Measurements from ENCODE around the gene CRAT.
A peak's percentile ranks its signal among the peaks of the same experiment; 100 is the strongest.

The CRAT gene

GRCh38 chr9:129110740-129111527 is at the start of gene CRAT, which contains the start of gene PTPA:
Gene CRAT (minus strand): TSS chr9:129110793. CDS start chr9:129110509, 284 bp downstream.
Gene PTPA (plus strand): TSS chr9:129111415. CDS start chr9:129111601, 186 bp downstream.
- peak; percentile 95 to 96 for DNase-seq

GRCh38 chr9:129156163-129156562 is 45.6 kb upstream of the CRAT start:
- no peak for DNase-seq

GRCh38 chr9:129154866-129155477 is 44.4 kb upstream of the CRAT start:
- DNase-seq = no peak

- no peak for DNase-seq
These were observed 40.9 kb upstream of the CRAT start for GRCh38 chr9:129151469-129151868.

DNA sequence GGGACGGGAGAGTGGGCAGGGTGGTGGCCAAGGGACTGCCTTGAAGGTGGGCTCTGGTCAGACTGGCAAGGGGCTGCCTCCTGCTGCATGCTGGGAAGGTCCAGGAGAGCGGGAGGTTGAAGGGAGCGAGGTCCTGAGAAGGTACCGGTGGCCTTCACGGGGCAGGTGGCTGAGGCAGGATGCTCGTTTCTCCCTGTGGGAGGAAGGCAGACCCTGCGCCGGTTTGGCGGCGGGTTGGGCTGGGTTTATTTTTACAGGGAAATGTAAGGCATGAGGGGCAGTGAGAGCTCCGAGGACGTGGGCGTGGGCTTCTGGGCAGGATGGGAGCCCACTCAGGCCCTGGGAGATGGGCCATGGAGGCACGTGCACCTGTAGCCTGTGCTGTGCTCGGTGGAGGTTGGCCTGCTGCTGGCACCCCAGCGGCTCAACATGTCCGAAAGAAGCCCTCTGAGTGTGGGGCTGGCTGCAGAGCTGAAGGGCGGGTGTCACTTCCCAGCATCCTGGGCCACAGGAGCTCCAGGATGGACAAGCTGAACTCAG is 40.1 kb upstream of the CRAT start:
- DNase-seq = no peak

- DNase-seq = no peak
These were observed 39.5 kb upstream of the CRAT start for GRCh38 chr9:129150122-129150521.

DNA sequence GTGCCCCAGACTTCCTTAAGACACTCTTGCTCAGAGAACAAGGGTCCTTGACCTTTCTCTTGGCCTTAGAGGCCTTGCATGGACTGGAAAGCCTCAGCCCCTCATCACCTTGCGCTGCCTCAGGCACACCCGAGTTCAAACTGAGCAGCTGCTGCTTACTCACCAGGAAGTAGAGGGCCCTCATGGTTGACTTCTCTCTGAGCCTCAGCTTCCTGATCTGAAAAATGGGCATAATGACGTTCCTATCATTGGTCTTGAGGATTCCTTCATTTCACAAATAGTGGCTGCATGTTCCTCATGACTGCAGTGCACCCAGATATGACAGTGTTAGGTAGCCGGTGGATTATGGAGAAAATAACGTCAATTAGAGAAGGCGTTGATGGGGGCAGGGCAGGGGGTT is 38.8 kb upstream of the CRAT start:
- no peak for DNase-seq

DNA sequence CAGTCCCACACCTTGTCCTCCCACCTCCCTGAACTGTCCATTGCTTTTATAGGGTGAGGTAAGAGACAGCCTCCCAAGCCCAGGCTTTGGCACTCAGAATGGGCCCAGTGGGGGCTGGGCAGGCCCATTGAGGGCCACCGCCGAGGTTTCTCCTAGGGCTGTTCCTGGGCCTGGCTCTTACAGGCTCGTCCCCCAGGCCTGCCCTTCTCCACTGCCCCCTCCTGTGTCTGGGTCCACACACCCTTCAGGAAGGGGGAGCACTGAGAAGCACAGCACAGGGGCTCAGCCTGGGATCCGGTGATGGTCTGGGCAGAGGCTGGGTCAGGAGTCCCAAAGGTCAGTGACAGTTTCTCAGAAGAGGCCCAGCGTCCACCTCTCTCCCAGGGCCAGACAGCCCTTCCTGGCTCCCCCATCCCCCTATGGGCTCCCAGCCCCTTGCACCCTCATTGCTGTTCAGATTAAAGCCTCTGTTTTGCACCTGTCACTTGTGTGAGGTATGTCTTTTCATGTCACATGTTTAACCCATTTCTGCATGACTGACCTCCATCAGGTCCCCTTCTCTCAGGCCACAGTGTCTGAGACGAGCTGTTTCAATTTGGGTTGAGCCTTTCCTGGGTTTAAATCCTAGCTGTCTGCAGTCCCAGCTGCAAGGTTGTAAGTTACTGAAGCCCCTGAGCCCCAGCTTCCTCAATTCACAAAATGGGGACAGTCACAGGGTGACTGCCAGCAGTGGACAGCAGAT is 38.0 kb upstream of the CRAT start:
- no peak for DNase-seq

DNA sequence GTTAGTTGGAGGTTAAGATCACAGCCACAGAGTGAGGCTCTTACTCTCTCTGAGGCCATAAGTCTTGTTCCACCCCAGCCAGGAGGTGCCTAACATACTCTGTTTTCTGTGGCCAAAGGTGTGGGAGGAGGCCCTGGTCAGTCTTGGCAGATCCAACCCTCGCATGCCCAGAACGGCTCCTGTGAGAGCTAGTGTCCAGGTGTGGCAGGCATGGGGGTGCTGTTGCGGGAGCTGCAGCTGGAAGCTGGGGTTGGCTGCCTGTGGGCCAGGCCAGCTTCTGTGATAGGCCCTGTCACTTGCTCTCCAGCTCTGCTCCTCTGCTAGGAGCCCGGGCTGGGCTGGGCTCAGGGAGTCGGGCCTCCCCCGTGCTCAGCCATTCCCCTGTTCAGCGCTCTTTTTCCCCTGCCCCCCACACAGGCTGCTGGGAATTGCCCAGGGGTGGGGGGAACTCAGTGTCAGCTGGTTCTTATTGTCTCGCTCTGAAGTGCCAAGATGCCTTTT is 35.9 kb upstream of the CRAT start:
- DNase-seq = no peak

- DNase-seq = no peak
These were observed 35.3 kb upstream of the CRAT start for GRCh38 chr9:129145841-129146292.

DNA sequence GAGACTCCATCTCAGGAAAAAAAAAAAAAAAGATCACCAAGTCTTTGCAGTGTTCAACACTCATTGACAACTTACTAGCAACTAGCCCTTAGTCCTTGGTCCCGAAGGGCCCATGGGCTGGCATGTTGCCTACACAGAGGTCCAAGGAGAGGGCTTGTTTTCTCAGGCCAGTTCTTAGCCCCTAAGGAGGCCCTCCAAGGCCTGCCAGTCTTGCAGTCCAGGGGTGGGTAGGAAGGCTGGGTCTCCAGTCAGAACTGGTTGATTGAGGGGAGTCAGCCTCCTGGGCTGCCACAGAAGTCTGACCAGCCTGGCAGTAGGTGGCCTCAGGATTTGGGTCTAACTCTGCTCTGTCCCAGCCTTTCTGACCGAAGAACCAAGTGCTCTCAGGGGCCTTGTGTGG is 34.7 kb upstream of the CRAT start:
- DNase-seq = no peak

DNA sequence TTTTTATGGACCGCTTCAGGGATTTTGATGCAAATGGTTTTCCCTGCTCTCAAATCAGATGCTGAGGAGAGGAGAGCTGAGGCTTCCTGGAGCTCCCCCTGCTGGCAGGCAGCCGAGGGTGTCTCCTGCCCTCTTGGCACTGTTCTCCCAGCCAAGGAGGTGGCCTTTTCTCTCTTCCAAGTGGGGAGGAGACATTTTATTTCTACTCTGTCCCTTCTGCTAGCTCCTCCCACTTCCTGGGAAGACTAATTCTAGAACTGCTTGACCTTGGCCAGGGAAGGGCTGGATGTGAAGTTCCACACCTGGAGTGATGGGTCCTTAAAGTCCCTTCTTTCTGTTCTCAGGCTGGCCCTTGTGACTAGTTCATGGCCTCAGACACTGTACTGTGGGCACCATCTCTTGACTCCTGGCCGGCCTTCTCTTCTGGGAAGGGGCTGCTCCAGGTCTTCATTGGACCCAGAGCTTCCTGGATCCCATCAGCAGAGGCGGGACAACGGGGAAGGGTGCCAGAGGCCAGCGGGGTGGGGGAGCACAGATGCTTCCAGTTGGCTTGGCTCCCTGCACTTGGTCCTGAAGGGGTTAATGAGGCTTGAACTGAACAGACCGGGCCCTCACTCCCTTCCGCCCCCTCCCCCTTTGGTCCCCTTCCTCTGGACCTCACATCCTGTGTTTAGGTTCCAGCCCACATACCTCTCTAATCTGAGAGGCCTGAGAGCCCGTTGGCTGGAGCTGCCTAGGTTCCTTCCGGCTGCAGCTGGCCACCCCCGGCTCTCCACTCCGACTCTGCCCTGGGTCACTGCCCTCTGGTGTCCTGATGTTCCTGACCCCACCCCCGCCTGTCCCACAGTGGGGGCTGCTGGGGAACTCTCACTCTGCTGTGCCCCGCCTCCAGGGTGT is 32.7 kb upstream of the CRAT start:
- peak; percentile 72 to 75 for DNase-seq

DNA sequence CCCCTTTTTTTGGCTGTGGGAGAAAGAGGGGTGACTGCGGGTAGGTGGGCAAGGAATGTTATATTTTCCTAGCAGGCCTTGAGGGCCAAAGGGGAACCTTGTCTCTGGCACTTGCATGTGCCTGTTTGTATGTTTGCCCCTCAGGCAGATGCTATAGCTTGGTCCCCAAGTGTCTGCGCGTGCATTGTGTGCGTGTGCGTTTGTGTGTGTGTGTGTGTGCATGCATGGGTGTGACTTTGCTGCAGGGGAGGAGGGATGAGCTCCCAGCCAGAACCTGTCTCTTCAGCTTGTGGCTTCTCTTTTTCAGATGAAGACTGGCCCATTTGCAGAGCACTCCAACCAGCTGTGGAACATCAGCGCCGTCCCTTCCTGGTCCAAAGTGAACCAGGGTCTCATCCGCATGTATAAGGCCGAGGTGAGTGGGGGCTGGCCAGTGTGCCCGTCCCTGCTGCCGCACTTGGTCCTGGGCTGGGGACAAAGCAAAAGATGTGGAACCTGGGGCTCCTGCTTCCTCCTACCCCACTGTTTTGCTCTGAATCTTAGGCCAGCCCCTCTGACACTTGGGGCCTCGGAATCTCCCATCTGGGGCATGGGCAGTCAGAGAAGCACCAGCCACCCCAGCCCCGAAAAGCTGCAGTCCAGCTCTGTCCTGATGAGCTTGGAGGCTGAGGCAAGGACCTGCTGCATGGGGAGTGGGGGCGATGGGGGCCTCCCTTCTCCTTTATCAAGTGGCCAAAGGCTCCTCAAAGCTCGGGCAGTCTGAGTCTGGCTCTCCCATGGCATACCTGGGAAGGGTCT is 31.7 kb upstream of the CRAT start:
- DNase-seq = no peak

DNA sequence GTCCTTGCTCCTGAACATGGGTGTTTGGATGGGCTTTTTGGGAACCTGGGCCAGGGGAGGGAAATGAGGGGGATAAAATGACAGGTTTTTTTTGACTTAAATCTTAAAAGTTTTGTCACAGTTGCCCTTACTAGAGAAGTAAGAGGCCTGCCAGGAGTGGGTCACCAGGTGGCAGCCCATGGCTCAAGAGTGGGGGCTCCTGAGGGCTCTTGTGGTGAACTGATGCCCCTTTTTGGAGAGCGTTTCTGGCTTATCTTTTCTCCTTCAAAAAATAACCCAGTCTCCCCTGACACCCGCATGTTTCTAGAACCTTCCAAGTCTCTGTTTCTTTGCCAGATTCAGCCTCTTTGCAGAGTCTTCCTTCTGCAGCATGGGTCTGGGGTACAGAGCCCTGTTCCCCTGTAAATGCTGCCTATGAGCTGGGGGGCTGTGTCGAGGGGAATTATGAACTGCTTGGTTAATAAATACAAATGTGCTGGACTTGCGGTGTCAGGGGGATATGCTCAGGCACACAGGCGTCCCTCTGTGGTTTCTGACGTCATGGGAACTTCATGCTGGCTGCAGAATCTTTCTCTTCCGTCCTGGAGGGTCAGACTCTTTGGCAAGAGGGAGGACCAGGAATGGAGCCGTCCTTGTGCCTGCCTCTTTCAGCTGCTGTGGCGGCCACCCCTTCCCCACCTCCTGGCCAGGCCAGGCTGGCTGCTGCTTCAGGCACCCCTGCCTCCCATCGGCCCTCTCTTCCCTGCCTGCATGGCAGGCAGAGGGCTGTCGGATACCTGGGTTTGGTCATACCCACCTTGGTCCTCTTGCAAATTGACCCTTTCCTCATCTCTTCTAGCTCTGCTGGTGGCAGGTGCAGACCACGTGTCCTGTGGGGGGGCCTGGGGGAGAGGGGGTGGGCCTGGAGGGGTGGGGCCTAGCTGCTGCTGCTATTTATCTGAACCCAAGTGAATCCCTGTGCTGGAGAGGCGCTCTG is 30.8 kb upstream of the CRAT start:
- peak in 1 of 2 donors; percentile 10 for DNase-seq

- DNase-seq = peak in 1 of 2 donors; percentile 14
These were observed 29.9 kb upstream of the CRAT start for GRCh38 chr9:129140397-129141065.

DNA sequence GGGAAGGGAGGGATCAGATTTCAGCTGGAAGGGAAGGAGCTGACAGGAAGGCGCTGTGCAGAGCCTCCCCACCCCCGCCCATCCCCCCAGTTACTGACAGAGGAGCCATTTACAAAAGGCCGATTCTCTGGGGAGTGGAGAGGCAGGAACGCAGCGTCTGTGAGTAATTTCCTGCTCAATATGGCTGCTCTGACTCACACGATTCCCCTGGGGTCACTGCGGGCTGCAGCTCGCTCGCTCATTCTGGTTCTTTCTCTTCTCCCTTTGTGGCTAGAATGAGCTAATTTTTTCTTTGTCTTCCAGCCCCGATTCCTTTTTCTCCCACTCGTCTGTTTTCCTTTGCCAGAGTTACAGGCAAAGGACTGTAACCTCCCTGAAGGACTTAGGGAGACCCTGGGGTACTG is 29.4 kb upstream of the CRAT start:
- DNase-seq = peak; percentile 82 to 84

DNA sequence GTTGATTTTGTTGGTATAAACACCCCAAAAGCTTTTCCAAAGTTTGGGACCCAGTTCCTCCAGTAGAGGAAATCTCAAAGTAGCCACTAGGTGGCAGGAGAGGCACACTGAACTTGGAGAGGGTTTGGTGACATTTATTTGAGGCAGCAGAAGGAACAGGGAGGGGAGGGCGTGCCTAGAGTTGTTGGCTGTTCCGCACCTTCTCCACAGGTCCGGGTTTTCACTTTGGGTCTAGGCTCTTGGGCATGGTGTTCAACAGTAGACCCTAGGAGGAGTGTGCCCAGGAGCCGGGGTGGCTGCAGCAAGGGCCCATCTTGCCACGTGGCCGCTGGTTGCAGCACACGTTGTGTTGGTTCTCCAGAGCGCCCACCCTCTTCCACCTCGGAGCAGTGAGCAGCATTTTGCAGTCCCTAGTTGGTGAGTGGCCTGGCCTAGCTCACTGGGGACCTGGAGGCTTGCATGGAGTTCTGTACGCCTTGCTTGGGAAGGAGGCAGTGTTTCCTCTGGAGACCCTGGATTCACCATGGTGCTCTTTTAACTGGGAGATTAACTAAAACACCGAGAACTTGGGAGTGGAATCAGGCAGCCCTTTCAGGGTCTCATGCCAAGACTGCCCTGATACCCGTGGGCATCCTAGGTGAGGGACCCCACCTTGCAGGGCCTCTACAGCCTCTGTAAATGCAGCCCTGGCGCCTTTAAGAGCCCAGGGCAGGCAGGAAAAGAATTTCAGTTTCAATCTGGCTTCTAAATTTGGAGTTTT is 28.8 kb upstream of the CRAT start:
- peak; percentile 72 to 82 for DNase-seq

GRCh38 chr9:129138476-129139232 is 28.1 kb upstream of the CRAT start:
- DNase-seq = peak in 1 of 2 donors; percentile 7

All from activated CD4-positive, alpha-beta T cell treated with anti-CD3 and anti-CD28 coated beads for 4 hours (primary cell).